AG04450 (cell line): ENCODE measurements around the gene SBF1. TPM values are rescaled to one million over a fixed set of nuclear protein-coding genes. Genes with fewer than 3 reads are reported as not detected.

Experiments
- CTCF ChIA-PET: fragments of 300-600, 350-600 bp; formaldehyde crosslinking; extraction: SDS; loops from one replicate; lab custom pipeline; 2022; ENCODE audit warnings: antibody characterized with exemption, inconsistent platforms; lab: Charles Lee
- POLR2A ChIA-PET: fragments of 350-600 bp; formaldehyde crosslinking; extraction: SDS; loops from one replicate; lab custom pipeline; 2021; ENCODE audit warnings: antibody characterized with exemption, inconsistent platforms; lab: Yijun Ruan, JAX
- DNase-seq: peaks from one replicate; pipeline ENCODE4 v3.0.0-alpha.2; 2011; ENCODE audit warnings: low read depth, low spot score
- H3K27ac ChIP-seq: one replicate; pipeline ENCODE4 v1.5.1; 2012; ENCODE audit warnings: low read depth, low read length, control low read depth
- H3K27me3 ChIP-seq: one replicate; pipeline ENCODE4 v1.6.0; 2012; ENCODE audit warnings: low read length; ENCODE audit not compliant: control insufficient read depth, insufficient read depth
- H3K4me3 ChIP-seq: 2 replicates; pipeline ENCODE4 v1.5.1; 2011; ENCODE audit warnings: mild to moderate bottlenecking, low read depth, low read length, control low read depth
- H3K9me3 ChIP-seq: 2 replicates; pipeline ENCODE4 v1.5.1; 2012; ENCODE audit warnings: low read length; ENCODE audit not compliant: control insufficient read depth, insufficient read depth
- CTCF ChIP-seq: IDR thresholded peaks from 2 replicates; pipeline ENCODE4 v1.5.1; 2011; ENCODE audit warnings: low read depth, low read length, control low read depth, inconsistent platforms
- polyA plus RNA-seq: library from polyadenylated mRNA; depleted of rRNA; stranded (reverse); fragments of >200 nt; gene quantifications from 2 replicates; pipeline ENCODE4 v1.2.3, GENCODE V29; 2011

The SBF1 gene
- polyA plus RNA-seq, 1 experiment: 16.4 TPM

DNA sequence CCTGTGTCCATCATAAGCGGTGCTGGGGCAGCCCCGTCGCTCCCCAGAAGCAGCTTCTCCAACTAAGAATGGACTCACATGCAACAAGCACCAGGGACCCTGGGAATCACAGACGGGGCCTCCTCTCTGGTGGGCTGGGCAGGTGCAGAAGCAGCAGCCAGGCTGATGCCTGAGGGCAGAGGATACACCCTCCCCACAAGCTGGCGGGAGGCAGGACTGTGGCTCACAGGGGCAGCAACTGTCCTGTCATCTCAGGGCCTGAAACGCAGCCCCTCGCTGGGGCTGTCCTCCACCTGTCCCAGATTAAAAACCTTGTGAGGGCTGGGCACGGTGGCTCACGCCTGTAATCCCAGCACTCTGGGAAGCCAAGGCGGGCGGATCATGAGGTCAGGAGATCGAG lies 3.1 kb upstream of the SBF1 start:
- H3K27ac ChIP-seq: no peak overlapping the region
- no peak for DNase-seq
- peaks cover 23% of the 10 kb centered on the region for H3K27me3 ChIP-seq
- no peak for TF ChIP-seq CTCF
- H3K4me3 ChIP-seq: no peak overlapping the region
- ChIA-PET CTCF (no interaction called here), POLR2A (interaction anchor here (0.6 kb wide), 1 partner anchor 87 kb away, joined by 6 read pairs; no protein-coding TSS in a partner anchor)
- H3K9me3 ChIP-seq: peaks cover 4% of the 10 kb centered on the region; the same call in 1 of the 2 replicates

DNA sequence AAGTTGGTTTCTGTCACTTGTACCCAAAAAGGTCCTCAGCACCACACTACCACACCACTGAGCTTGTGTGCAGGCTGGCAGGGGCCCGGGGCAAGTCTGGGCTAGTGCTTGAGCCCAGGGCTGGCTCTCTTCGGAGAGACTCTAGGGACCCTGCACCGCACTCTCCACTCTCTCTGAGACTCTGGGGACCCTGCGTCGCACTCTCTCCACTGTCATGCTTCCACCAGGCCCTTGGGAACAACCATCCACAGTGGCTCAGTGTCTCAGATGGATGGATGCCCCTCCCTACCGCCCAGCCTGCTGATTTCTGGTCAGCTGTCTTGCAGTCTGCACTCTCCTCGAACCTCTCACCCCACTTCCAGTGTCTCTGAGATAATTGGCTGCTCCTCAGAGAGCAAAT lies 2.0 kb upstream of the SBF1 start:
- no peaks in the 10 kb centered on the region; the same call in 1 of the 2 replicates for H3K9me3 ChIP-seq
- ChIA-PET CTCF (no interaction called here), POLR2A (no interaction called here)
- DNase-seq: no peak
- no peak overlapping the region for H3K4me3 ChIP-seq
- no peak overlapping the region for H3K27ac ChIP-seq
- peaks cover 18% of the 10 kb centered on the region for H3K27me3 ChIP-seq
- TF ChIP-seq CTCF: no peak

GRCh38 chr22:50475652-50476002 lies 792 bp upstream of the SBF1 start:
- POLR2A ChIA-PET: no interaction called here
- no peak for TF ChIP-seq CTCF
- peak overlapping the region; percentile 39 for H3K27ac ChIP-seq
- H3K9me3 ChIP-seq: no peaks in the 10 kb centered on the region; the same call in 1 of the 2 replicates
- CTCF ChIA-PET: no interaction called here
- DNase-seq: no peak
- no peak overlapping the region for H3K4me3 ChIP-seq
- H3K27me3 ChIP-seq: peaks cover 11% of the 10 kb centered on the region

DNA sequence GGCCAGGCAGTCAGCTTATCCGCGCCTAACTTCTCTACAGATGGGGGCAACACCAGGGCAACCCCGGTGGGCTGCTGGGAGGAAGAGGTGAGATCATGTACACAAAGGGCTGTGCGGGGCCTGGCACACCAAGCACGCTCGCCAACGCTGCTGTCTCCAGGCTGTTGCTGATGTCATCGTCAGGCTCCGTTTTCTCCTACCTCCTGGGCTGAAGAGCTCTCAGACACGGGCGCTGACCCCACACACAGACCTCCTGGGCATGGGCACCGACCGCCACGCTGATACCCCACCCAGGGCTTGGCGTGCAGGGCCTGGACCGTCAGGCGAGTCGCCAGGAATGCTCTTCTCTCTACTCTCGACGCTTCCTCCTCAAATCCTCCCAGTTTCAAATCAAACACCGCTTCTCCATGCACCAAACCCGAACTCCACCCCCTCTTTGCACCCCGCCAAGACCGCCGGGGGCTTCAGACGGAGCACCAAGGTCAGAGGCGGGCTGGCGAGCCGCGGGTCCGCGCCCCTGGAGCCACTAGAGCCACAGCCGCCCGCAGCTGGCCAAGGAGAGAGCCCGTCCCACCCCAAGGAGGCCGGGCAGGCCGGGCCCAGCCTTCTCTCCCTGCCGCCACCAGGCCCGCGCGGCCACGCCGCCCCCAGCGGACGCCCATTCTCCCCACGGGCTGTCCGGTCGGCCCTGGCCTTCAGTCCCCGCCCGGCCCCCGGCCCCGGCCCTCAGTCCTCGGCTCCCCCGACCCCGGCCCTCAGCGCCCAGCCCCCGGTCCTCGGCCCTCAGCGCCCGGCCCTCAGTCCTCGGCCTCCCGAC lies 772 bp downstream of the SBF1 start:
- no peak for TF ChIP-seq CTCF
- Histone ChIP-seq H3K4me3 (peak overlapping the region; percentile 69), H3K9me3 (no peaks in the 10 kb centered on the region; the same call in 1 of the 2 replicates), H3K27me3 (no peaks in the 10 kb centered on the region), H3K27ac (peak overlapping the region; percentile 75)
- peak; percentile 20 for DNase-seq
- ChIA-PET POLR2A (interaction anchor here (0.5 to 0.7 kb wide), 2 partner anchors 100 to 157 kb away, joined by 4 to 6 read pairs; no protein-coding TSS in a partner anchor), CTCF (interaction anchor here (1.0 kb wide), 1 partner anchor 24 kb away, joined by 3 read pairs; no protein-coding TSS in a partner anchor)

- no peak overlapping the region for H3K27ac ChIP-seq
- CTCF ChIA-PET: interaction anchor here (1.0 kb wide), 1 partner anchor 23 kb away, joined by 3 read pairs; no protein-coding TSS in a partner anchor
- H3K9me3 ChIP-seq: no peaks in the 10 kb centered on the region; the same call in 1 of the 2 replicates
- POLR2A ChIA-PET: interaction anchor here (0.6 kb wide), 1 partner anchor 126 kb away, joined by 8 read pairs; no protein-coding TSS in a partner anchor
- peak overlapping the region; percentile 69 for H3K4me3 ChIP-seq
- no peak for DNase-seq
- TF ChIP-seq CTCF: peak; percentile 28; the same call in 1 of the 2 replicates
- H3K27me3 ChIP-seq: no peaks in the 10 kb centered on the region
Measured at GRCh38 chr22:50473088-50473487, 1.7 kb downstream of the SBF1 start.
